Measurements from ENCODE around the gene ST7.

DNA sequence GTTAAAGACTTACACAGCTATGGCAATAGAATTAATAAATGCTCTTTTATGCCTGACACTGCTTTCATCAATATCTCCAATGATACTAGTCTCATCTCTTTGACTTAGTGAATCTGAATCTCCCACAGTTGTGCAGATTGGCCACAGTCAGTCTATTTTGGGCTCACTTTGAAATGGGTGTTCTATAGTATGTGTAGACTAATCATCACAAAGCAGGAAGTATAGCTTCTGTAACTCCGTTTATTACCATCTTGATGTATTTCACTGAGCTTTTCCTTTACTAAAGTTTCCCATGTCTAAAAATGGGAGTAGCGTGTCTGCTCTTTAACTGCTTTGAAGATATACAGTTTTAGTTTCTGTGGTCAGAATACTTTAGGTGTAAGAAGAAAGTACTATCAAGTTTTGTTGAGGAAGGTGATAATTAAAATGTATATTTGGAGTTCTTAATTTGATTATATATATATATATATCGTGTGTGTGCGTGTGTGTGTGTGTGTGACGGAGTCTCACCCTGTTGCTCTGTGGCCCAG is 70.1 kb downstream of the ST7 start:
- TF ChIP-seq POLR2A (IDR thresholded peaks at IDR 0.05), result no peak
- TF ChIP-seq CTCF (IDR thresholded peaks at IDR 0.05), result no peak
